GM12873 (cell line): ENCODE data around the gene EXOSC7.

Experiments used
- TF ChIP-seq, protein P1 (sequence below): IDR thresholded peaks from 2 replicates; pipeline ENCODE4 v1.5.1; 2012; ENCODE audit warnings: low read depth, mild to moderate bottlenecking, moderate library complexity, low read length, control low read depth; ENCODE audit not compliant: insufficient read depth; ENCODE audit errors: missing control alignments

EXOSC7 gene

DNA sequence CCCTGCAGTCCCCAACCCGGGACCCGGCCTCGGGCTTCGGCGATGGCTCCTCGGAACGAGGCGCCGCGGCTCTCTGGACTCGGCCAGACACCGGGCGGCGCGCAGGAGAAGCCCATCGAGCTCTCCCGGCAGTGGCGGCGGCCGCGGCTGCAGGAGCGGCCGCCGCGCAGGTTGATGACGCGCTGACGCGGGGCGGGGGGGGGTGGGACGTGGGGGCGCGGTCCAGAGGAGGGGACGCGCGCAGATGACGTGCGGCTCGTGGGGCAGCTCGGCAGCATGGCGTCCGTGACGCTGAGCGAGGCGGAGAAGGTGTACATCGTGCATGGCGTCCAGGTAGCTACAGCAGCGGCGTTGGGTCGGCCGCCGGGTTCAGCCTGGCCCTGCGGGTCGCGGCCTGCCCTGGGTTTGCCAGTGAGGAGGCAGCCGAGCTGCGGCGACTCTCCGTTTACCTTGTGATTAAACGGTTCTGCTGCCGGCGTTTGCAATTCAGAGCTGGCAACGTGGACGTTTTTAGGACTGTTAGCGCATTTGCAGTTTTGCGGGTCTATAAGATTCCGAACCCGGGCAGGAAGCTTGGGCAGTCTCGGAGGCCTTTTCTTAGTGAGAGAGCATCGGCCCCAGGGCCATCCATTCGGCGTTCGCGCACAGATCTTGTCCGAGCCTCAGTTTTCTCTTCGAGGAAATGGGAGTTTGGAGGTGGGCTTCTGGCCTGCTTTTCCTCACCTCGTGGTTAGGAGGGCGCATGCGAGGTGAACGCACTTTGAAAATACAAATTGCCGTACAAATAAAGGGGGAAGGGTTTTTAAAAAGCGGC, at the start of gene EXOSC7, which contains the start of gene ZDHHC3:
EXOSC7 (plus strand) TSS at position 243 of the 814 bp plus-strand sequence; CDS start at position 277, 34 bp downstream.
ZDHHC3 (minus strand) TSS at position 173 of the 814 bp plus-strand sequence. CDS start 16,738 bp downstream, outside the sequence.
- TF ChIP-seq, protein P1, sequence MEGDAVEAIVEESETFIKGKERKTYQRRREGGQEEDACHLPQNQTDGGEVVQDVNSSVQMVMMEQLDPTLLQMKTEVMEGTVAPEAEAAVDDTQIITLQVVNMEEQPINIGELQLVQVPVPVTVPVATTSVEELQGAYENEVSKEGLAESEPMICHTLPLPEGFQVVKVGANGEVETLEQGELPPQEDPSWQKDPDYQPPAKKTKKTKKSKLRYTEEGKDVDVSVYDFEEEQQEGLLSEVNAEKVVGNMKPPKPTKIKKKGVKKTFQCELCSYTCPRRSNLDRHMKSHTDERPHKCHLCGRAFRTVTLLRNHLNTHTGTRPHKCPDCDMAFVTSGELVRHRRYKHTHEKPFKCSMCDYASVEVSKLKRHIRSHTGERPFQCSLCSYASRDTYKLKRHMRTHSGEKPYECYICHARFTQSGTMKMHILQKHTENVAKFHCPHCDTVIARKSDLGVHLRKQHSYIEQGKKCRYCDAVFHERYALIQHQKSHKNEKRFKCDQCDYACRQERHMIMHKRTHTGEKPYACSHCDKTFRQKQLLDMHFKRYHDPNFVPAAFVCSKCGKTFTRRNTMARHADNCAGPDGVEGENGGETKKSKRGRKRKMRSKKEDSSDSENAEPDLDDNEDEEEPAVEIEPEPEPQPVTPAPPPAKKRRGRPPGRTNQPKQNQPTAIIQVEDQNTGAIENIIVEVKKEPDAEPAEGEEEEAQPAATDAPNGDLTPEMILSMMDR, result no peak

DNA sequence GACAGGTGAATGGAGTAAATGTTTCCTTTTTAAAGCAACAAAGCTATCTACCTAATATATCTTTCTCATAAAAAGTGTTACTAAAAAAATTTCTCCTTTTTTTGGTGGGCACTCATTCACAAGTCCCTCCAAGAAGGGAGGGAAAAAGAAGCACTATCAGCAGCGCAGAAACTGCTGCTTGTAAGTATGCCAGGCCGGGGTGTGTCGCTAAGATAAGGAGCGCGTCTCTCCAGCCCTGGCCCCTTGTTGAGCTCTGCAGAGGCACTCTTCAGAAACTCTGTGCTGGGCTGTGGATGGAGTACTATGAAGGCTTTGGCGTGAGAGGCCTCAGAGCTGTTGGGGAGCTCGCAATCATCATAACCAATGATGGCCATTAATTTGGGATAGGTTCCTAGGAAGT, 49.1 kb upstream of the EXOSC7 start:
- TF ChIP-seq, protein P1, result no peak

DNA sequence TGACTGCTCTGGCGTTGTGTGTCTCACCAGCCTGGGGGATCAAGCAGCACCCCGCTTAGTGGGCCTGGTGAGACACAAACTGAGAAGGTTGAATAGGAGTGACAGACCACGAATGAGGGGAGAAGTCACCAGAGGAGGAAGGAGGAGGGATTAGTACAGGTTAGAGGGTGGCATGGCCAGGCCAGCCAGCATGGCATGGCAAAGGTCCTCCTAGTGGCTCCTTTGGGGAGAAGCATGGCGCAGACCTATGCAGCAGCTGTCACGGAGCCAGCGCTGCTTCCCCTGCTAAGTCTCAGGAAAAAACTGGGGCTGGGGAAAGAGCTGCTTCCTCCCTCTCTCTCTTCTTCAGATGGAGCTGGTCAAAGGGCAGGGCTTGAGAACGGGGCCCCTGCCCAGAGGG, 48.7 kb upstream of the EXOSC7 start:
- TF ChIP-seq, protein P1, result no peak

DNA sequence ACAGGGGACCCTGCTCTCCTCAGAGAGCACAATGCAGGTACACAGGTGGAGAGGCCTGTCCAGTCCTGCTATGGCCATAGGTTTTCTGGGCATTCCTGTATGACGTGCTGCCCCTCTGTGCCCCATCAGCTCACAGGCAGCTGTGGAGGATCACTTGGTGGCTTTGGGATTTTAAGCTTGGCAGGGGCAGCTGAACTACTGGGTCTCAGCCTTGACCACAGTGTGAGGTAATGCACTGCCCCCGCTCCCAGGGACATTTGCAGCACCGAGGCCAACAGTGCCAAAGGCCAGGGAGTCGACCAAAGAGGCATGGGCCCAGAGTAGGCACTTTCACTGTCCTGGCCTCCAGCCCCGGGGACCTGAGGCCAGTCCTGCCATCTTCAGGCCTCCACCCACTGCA, 46.3 kb upstream of the EXOSC7 start:
- TF ChIP-seq, protein P1, result no peak

DNA sequence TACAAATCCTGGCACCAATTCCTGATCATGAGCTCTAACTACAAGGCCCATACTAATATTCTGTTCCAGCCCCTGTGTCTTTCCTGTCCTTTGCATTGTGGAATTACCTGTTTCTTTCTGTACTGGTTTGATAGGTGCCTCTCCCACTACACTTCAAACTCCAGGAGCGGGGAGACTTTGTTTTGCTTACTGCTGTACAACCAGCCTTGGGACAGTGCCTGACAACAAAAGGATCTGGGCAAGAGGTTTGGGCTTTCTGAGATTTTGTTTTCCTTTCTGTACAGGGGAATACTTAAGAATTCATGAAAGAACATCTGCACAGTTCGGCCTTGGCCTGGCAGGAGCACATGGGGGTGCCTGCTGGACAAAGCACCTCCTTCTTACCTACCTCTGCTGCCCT, 45.1 kb upstream of the EXOSC7 start:
- TF ChIP-seq, protein P1, result no peak

DNA sequence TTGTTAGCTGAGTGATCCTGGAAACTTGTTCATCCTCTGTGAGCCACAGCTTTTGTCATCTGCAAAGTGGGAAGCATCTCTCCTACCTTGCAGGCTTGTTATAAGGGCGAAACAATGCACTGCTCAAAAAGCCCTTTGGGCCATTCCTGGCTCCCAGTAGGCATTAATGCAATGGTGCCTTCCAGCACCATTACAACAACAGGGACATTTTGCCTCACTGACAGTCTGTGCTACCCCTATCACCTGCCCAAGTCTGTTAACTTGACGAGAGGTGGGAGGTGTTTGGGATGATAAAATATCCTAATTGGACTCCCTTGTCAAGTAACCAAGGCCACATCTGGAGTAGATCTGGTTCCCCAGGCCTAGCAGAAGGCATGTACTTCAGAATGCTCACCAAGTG, 44.3 kb upstream of the EXOSC7 start:
- TF ChIP-seq, protein P1, result no peak

DNA sequence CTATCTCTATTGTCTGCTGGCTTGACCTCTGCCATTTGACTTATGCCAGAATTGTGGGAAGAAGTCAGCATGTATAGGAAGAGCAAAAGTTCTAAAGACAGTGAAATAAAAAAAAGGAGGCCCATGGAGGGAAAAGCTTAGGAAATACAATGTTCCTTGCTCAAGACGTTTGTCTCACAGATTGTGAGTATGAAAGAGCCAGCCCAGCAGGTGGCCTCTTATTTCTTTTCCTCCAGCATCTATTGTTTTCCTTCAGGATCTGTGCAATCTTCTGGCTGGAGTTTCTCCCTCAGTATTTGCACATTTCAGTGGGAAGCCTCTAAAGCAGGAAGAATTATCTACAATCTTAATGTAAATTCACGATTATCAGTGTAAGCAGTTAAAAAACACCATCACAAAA, 43.8 kb upstream of the EXOSC7 start:
- TF ChIP-seq, protein P1, result no peak
